Common myeloid progenitor, CD34-positive (primary cell): ENCODE measurements around the gene RYR2.

ENCODE experiments used
- CTCF ChIA-PET: fragments of 350-600 bp; sonication (Branson Sonifier 250); formaldehyde crosslinking; loops from one replicate; lab custom pipeline; 2021; ENCODE audit warnings: antibody characterized with exemption; lab: Charles Lee
- POLR2A ChIA-PET: fragments of 350-600 bp; sonication (Branson Sonifier 250); formaldehyde crosslinking; loops from one replicate; lab custom pipeline; 2021; ENCODE audit warnings: antibody characterized with exemption; lab: Charles Lee
- DNase-seq, 3 donors: peaks; one replicate each; pipeline versions ENCODE4 v3.0.0 to v3.0.0-alpha.2; 2013
- H3K27ac ChIP-seq, 2 experiments: 1 replicate in 1 of 2; 2 replicates in 1 of 2; pipeline ENCODE4 v1.7.0; 2013; ENCODE audit warnings: inconsistent platforms in 2 of 2, low read length in 2 of 2, mild to moderate bottlenecking in 2 of 2, low read depth in 1 of 2, moderate library complexity in 1 of 2; ENCODE audit not compliant: severe bottlenecking in 2 of 2, insufficient read depth in 1 of 2, poor library complexity in 1 of 2
- H3K27me3 ChIP-seq, 5 experiments: replicated peaks in 2 of 5; 1 replicate in 3 of 5; 2 replicates in 2 of 5; pipeline versions ENCODE4 v1.6.1 to v1.7.0; 2013; ENCODE audit warnings: low read length in 4 of 5, mild to moderate bottlenecking in 2 of 5, moderate library complexity in 2 of 5, inconsistent platforms in 1 of 5; ENCODE audit not compliant: insufficient read depth in 5 of 5, control insufficient read depth in 4 of 5
- H3K36me3 ChIP-seq, 4 experiments: 1 replicate in 2 of 4; 2 replicates in 2 of 4; pipeline versions ENCODE4 v1.6.1 to v1.7.0; 2013; ENCODE audit warnings: low read length in 3 of 4, control low read depth in 1 of 4, mild to moderate bottlenecking in 1 of 4; ENCODE audit not compliant: control insufficient read depth in 4 of 4, insufficient read depth in 4 of 4
- H3K4me1 ChIP-seq, 4 experiments: 1 replicate in 3 of 4; 2 replicates in 1 of 4; pipeline versions ENCODE4 v1.6.1 to v1.7.1; 2013; ENCODE audit warnings: low read length in 3 of 4, mild to moderate bottlenecking in 3 of 4, control low read depth in 1 of 4, inconsistent platforms in 1 of 4, moderate library complexity in 1 of 4; ENCODE audit not compliant: control insufficient read depth in 4 of 4, insufficient read depth in 4 of 4; ENCODE audit errors: control extremely low read depth in 1 of 4
- H3K4me3 ChIP-seq, 7 experiments: 1 replicate in 4 of 7; 2 replicates in 3 of 7; pipeline versions ENCODE4 v1.5.1 to v1.7.0; 2013; ENCODE audit warnings: mild to moderate bottlenecking in 7 of 7, low read length in 6 of 7, moderate library complexity in 6 of 7, inconsistent platforms in 2 of 7, low read depth in 2 of 7, control low read depth in 1 of 7; ENCODE audit not compliant: insufficient read depth in 4 of 7, control insufficient read depth in 1 of 7; ENCODE audit errors: extremely low read depth in 1 of 7
- H3K9me3 ChIP-seq, 5 experiments: 1 replicate in 4 of 5; 2 replicates in 1 of 5; pipeline versions ENCODE4 v1.6.1 to v1.7.1; 2013; ENCODE audit warnings: low read length in 4 of 5, mild to moderate bottlenecking in 2 of 5, inconsistent platforms in 1 of 5, low read depth in 1 of 5, moderate library complexity in 1 of 5; ENCODE audit not compliant: control insufficient read depth in 4 of 5, insufficient read depth in 2 of 5; ENCODE audit errors: control extremely low read depth in 1 of 5
- WGBS: methylation state at CpG from one replicate; pipeline ENCODE4 v1.1.5; 2013; ENCODE audit not compliant: insufficient coverage; 5-methylcytosine and 5-hydroxymethylcytosine counted together

Gene RYR2

DNA sequence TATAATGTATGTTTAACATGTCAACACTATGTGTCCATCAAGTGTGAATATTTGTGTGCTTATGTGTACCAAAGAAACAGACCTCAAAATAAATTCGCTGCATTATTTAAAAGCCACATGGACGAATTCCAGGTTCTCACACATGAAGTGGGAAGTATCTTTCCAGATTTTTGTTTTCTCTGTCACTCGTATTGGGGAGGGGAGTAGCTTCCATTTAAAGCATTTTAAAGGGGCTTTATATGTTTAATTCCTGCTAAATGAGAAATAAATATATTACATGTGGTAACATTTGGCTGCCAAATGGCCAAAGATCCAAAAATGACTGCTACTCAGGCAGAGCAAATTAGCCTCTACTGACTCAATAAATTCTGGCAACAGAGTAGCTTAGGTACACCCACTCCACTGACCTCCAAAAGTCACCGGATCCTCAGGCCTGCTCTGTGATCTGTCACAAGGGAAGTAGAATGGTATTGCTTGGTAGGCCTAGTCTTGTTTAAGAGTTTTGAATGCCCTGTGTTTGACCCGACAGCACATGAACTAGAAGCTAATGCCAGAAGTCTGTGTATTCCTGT is 670.7 kb downstream of the RYR2 start:
- 90% methylated on average over 2 of the region's 5 CpGs for WGBS
- no peaks in the 10 kb centered on the region for H3K27me3 ChIP-seq
- CTCF ChIA-PET: no interaction called here
- no peak for DNase-seq
- H3K4me1 ChIP-seq: no peaks in the 10 kb centered on the region
- H3K9me3 ChIP-seq: no peaks in the 10 kb centered on the region
- H3K4me3 ChIP-seq: no peak overlapping the region
- H3K36me3 ChIP-seq: no peaks in the 10 kb centered on the region
- H3K27ac ChIP-seq: no peak overlapping the region
- POLR2A ChIA-PET: no interaction called here

DNA sequence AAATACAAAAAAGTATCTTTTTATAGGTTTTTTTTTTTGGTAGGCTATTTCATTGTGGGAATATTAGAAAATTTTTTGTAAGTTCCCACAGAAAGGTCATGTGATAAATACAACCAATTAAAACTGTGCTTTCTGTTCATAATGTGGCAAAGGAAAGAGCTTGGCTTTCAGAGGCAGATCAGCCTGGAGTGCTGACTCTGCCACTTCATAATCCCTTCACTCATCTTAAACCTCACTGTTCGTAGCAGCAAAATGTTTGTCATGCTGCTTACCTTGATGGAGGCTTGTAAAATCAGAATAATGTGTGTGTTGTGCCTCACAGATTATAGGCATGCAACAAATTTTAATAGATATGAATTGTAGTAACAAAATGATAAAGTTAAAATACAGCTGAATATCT is 671.9 kb downstream of the RYR2 start:
- Histone ChIP-seq H3K27ac (no peak overlapping the region), H3K4me3 (no peak overlapping the region), H3K27me3 (peaks cover 0 to 1% (median 0%) of the 10 kb centered on the region in 5 experiments), H3K36me3 (no peaks in the 10 kb centered on the region), H3K9me3 (no peaks in the 10 kb centered on the region), H3K4me1 (no peaks in the 10 kb centered on the region)
- no peak for DNase-seq
- no CpG with 5 or more reads among the region's 1 CpG for WGBS
- ChIA-PET POLR2A (no interaction called here), CTCF (no interaction called here)

DNA sequence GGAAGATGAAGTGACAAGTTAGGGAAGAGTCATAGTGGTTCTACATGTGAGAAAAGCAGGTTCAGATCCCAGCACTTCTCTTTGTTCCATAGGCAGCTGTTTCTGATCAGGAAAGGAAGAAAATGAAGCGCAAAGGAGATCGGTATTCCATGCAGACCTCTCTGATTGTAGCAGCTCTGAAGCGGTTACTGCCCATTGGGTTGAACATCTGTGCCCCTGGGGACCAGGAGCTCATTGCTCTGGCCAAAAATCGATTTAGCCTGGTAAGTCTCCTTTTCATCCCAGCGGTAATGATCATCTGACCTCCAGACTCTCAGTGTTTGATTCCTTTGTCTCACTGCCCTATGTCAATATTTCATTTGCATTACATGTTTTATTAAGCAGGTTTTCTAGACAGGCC is 675.1 kb downstream of the RYR2 start:
- H3K36me3 ChIP-seq: no peaks in the 10 kb centered on the region
- peaks cover 0 to 1% (median 0%) of the 10 kb centered on the region in 5 experiments for H3K27me3 ChIP-seq
- no peak overlapping the region for H3K27ac ChIP-seq
- WGBS: 95% methylated on average over 4 of the region's 5 CpGs
- no peaks in the 10 kb centered on the region for H3K9me3 ChIP-seq
- H3K4me3 ChIP-seq: no peak overlapping the region
- H3K4me1 ChIP-seq: no peaks in the 10 kb centered on the region
- no peak for DNase-seq
- ChIA-PET POLR2A (no interaction called here), CTCF (no interaction called here)

DNA sequence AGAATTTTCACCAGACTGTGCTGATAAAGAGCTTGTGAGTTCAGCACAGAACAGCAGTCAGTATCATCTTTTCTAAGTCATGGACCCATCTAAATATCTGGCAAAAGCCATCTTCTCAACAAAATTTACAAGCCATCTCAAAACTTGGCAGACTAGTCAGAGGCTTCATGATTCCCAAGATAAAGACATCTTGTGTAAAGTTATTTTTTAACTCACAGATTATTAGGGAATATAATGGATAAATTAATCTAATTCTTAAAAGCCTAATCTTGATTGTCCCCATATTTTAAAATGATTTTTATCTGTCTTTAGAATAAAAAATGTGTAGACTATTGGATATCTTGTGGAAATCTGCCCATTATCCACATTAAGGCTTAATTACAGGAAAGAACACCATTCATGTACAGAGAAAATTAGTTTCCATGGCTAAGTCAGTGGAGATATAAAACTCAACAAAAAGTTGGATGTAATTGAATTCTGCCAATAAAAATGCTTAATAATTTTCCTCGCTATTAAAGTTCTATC is 688.9 kb downstream of the RYR2 start:
- no peaks in the 10 kb centered on the region for H3K9me3 ChIP-seq
- H3K4me3 ChIP-seq: no peak overlapping the region
- ChIA-PET POLR2A (no interaction called here), CTCF (no interaction called here)
- H3K27me3 ChIP-seq: no peaks in the 10 kb centered on the region
- H3K4me1 ChIP-seq: no peaks in the 10 kb centered on the region
- H3K36me3 ChIP-seq: no peaks in the 10 kb centered on the region
- no peak overlapping the region for H3K27ac ChIP-seq
- no peak for DNase-seq
- WGBS: no CpG with 5 or more reads among the region's 1 CpG

DNA sequence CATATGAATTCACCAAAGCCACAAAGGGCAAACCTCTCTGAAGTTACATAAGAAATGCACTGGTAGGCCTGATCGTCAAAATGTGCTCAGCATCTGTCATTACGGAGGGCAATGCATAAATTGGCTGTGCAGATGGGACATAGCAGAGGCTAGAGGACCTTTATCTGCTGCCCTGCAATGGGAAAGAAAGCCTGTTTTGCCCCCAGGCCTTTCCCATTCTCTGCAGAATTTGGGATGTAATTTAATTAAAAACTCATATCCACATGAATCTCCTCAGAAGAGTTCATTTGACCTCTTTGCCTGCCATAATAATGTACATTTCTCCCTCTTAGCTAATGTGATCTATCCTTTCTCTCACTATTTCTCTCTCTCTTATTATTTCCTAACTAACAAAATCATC is 690.7 kb downstream of the RYR2 start:
- Histone ChIP-seq H3K9me3 (no peaks in the 10 kb centered on the region), H3K27me3 (no peaks in the 10 kb centered on the region), H3K4me1 (peaks cover 0 to 3% (median under 1%) of the 10 kb centered on the region in 4 experiments), H3K4me3 (no peak overlapping the region), H3K27ac (no peak overlapping the region), H3K36me3 (no peaks in the 10 kb centered on the region)
- 100% methylated on average over 2 of the region's 2 CpGs for WGBS
- CTCF ChIA-PET: no interaction called here
- no peak for DNase-seq
- POLR2A ChIA-PET: no interaction called here

DNA sequence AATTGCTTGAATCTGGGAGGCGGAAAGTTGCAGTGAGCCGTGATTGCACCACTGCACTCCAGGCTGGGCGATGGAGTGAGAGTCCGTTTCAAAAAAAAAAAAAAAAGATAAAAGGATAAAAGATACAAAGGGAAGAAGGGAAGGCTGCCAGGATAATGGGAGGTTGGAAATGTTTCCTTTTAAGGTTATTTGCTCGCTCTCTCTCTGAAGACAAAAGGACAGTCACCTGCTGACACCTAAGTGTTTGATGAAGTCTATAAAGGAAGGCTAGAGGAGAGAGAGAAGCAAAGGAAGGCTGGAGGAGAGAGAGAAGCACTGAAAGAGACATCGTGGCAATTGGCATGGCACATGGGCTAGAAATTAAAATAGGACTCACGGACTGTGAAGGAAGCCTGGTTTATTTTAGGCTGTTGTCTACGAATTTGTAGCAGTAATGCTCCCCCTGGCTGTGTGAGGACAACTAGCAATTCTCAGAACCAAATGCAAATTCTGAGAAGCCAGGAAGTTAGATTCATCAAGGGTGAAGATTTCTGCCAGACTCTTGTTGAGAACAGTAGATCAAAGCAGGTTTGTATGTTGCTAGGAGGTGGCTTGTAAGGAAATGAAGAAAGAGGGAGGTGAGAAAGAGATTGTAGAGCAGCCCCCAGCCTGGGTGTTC is 694.5 kb downstream of the RYR2 start:
- POLR2A ChIA-PET: no interaction called here
- no peak overlapping the region for H3K4me3 ChIP-seq
- WGBS: 47% methylated on average over 6 of the region's 8 CpGs
- H3K27ac ChIP-seq: no peak overlapping the region
- H3K27me3 ChIP-seq: no peaks in the 10 kb centered on the region
- no peaks in the 10 kb centered on the region for H3K9me3 ChIP-seq
- H3K36me3 ChIP-seq: no peaks in the 10 kb centered on the region
- DNase-seq: peak in 2 of 3 donors; percentile 7 to 32
- peaks cover 0 to 3% (median under 1%) of the 10 kb centered on the region in 4 experiments for H3K4me1 ChIP-seq
- CTCF ChIA-PET: interaction anchor here (0.7 kb wide), 1 partner anchor 379 kb away, joined by 3 read pairs; no protein-coding TSS in a partner anchor

DNA sequence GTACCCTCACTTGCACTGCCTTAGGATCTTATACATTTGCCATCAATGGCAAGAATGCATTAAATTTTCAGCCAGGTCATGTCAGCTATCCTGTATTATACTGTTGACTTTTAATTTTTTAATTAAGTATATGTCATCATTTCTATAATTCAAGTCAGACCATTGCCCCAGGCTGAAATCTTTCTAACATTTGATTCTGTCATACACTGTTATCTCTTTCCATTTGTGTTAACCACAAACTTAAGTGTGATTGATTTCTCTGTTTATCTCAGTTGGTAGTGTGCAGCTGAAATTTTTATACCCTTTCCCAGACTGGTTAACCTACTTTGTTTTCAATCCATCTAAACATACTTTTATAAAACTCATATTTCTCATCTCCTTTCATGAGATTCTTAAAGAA is 695.5 kb downstream of the RYR2 start:
- Histone ChIP-seq H3K27me3 (no peaks in the 10 kb centered on the region), H3K27ac (no peak overlapping the region), H3K9me3 (no peaks in the 10 kb centered on the region), H3K36me3 (no peaks in the 10 kb centered on the region), H3K4me1 (peaks cover 0 to 3% (median under 1%) of the 10 kb centered on the region in 4 experiments), H3K4me3 (no peak overlapping the region)
- ChIA-PET CTCF (no interaction called here), POLR2A (no interaction called here)
- DNase-seq: no peak
